HG03460 (cell line): ENCODE results near the gene LAMB4.

Source experiments
- ATAC-seq: cut with Tn5 transposase; IDR thresholded peaks from one replicate; pipeline ENCODE4 v1.9.1; 2021; ENCODE audit not compliant: unreplicated experiment

The LAMB4 gene

DNA sequence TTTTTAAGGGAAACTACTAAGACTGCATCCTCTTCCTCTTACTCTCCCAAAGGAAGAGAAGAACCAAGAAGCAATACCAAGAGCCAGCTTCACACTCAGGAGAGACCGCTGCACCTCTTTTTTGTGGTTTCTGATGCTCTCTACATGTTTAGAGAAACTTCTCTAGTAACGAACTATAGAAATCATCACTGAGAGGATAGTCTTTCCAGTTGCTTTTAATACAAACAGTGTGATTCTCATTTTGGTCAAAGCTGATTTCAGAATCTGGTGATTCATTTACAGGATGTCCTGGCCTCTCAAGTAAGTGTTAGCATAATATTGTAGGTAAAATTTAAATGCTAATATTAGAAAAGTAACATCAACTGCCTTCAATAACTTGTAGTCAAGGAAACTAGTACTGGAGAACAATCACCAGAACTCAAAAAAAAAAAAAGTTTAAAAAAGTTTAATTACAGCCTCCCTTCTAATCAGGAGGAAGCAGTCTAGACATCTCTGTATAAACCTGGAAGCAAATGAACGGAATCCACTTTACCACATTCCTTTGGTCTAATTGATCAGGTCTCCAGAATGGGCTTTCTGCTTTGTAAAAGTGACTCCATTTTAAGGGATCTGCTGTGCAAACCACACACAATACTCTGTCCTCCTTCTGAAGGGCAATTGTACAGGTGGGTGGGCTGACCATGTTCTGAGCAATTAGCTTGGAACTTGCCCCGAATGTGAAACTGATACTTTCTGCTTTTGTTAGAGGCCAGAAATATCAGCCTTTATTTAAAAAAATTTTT, 130.2 kb downstream of the LAMB4 start:
- no peak for ATAC-seq

DNA sequence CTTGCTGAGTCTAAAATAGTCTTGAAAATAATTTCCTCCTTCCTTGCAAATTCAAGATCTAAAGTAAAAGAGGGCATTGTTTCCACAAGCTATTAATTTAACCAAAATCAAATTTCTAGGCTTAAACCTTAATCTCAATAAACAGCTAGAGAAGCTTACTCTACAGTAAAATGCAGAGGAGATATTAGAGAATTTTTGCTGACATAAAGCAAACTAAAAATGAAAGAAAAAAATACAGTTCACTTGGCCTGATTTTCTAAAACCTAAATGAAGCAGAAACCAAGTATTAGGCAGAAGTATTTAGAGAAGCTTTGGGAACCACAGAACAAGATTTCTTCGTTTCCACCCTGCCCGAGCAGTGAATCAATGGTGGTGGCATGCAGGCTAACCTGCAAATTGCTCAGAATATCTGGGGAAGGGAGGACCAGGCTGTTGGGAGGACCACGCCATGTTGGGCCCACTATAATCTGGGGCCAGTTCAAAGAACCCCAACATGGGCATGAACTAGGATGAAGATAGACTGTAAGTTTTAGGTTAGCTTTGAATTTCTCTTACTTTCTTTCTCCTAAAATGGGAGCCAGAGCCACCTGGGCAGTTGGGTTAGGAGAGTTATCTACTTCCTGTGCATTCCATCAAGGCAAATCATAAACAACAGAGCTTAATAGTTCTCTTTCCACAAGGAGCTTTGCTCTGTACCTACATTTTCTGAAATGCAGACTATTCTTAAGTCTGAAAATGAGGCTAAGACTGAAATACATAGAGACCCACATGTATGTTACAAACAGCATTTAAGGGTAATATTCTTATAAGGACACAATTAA, 131.3 kb downstream of the LAMB4 start:
- no peak for ATAC-seq

DNA sequence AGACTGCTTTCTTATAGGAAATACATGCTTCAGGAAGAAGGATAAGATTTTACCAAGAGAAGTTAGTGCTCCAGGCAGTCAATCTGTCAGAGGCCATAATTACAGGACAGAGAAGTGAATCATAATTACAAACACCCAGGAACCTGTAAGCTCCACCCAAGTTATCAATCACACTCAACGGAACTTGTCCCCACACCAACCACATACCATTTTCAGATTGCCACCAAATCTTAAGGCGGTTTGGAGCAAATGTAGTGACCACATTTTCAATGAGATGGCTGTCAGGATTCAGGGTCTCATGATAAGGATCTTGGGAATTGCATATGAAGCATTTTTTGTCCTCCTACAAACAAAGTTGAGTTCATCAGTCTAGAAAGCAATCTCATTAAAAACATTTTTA, 132.0 kb downstream of the LAMB4 start:
- no peak for ATAC-seq

DNA sequence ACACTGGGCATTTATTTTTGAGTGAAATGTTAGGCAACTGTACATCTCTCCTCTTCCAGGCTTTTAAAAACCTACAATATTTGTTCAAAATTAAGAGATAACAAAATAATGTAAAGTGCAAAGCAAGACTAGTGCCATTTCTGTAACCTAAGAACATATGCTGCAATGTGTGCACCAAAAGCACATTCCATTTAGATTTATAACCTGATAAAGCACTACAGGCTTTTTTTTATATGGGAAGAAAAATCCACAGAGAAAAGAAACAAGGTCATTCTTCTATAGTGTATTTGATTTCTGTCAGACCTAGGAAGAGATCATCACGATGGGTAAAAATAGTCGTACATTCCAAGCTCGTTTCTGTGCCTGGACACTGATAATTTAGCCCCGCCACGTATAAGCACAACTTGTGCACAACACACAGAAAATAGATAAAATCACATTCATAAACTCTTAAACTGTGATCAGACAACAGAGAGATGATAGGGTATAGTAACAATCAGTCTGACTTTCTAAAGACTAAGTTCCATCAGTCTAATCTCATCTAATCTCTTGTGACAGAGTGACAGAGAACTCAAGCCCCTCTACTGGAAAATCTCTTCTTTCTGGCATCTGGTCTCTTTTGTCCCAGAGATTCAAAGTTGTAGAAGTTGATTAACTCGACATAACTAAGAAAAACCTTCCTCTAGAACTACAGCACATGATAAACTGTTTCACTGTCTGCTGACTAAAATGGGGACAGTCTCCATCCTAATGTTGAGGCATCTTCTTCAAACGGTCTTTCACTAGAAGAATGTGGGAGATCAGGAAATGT, 133.9 kb downstream of the LAMB4 start:
- no peak for ATAC-seq

DNA sequence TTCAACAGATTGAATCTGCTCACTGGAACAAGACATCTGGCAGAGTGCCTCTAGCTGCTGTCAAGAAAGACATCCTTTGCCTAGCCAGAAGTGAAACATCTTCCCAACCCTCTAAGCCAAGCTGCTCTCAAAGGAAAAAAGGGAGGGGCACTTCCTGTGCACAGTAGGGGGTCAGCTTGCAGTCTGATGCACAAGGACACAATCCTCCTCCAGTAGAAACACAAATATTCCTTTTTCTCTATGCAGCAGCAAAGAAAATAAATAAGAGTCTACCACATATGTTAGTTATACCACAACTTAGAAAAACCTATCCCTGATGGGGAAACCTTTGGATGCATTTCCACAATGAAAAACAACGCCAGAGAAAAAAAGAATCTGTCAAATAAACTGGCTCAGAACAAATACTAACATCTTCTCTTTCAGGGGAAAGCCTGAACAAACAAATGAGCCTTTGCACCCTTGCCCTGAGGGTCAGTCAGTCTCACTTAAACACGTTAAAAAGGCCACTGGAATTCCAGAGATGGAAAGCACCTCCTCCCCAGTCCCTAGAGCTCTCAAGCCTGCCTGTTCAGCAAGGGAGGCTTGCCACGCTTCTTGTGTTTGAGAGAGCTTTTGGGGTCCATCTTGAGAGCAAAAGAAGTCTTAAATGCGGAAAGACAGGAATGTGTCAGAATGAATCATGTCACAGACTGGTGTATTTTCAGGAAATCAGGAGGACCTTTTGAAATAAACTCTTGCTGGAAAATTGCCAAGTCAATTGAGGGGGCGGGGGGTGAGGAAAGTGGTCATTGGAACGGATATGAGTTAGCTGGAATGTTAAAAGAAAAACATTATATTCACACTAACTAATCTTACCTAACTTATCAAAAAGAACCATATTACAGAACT, 134.7 kb downstream of the LAMB4 start:
- ATAC-seq = no peak

DNA sequence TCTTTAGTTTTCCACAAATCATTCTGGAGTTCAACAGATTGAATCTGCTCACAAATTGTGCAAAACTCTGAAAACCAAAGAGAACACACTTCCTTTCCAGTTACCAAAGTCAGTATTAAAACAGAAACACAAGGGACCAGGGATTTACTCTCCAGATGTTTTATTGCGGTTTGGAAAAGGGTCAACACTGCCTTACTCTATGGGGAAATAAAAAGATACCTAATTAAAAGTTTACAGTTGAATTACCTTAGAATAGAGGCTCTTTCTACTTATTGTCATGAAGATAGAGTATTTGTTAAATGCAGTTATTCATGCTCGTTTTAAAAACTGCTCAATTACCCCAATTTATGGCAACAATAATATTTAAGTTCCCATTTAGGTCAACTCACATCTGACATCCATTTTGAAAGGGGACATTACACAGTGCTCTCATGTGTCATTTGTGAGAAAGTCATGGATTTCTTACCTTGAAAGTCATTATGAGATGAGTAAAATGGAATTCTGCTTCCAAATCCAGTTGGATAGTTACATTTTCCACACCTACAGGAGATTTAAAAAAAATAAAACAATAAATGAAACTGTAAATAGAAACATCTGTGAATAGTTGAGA, 135.6 kb downstream of the LAMB4 start:
- ATAC-seq = no peak

DNA sequence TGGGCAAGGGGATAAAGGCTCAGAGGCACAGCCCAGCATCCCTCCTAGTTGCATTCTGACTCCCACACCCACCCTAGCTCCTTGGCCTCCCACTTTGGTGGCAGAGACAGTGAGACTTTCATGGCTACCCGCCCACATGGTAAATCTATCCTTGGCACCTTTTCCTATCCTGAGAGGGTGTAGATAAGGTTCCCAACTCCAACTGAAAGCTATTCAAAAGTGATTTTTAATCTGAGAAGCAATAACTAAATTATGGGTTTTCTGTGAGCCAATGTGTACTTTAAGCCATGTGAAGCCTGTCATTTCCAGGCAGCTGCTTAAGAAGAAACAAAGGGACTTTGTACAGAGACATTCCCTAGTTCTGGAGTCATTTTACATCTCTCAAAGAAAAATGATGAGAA, 136.3 kb downstream of the LAMB4 start:
- no peak for ATAC-seq

DNA sequence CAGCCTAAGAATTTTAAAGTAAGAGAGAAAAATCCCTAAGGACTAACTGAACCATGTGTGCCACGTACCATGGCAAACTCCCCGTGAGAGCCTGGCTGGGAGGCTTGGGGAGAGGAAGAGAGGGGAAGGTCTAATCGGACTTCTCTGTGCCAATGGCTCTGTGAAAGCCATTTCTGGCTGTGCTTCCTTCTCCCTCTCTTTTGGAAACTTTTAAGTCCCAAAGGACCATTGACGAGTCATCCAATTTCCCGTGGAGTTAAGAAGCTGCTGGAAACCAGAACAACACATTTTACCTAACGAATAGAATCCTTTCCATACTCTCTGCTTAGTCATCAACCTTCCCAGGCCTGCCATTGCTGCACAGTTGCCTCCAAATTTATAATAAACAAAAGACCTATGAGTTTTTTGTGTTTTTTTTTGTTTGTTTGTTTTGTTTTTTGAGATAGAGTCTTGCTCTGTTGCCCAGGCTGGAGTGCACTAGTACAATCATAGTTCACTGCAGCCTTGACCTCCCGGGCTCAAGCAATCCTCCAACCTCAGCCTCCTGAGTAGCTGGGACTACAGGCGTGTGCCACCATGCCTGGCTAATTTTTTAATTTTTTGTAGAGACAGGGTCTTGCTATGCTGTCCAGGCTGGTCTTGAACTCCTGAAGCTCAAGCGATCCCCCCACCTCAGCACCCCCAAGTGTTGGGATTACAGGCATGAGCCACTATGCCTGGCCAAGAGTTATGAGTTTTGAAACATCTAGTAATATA, 140.4 kb downstream of the LAMB4 start:
- no peak for ATAC-seq

DNA sequence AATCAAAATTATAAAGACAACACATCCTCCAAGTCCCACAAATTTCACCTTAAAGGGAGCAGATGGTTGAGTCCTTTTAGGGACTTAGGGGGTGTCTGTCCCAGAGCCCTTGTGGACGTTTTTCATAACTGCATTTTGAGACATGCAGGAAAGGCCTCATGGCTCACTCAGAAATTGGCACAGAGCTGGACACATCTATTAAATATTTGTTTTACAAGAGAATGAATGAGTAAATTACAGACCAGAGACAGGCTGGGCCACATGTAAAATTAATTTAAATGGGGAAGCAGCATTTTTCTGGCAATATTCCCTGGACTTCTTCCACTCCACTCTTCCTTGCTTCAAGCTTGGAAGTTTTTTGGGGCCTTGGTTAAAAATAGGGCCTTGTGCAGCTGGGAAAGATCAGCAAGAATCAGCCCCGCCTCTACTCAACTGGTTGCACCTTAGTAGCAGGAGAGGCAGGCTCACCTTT, 147.2 kb downstream of the LAMB4 start:
- no peak for ATAC-seq

DNA sequence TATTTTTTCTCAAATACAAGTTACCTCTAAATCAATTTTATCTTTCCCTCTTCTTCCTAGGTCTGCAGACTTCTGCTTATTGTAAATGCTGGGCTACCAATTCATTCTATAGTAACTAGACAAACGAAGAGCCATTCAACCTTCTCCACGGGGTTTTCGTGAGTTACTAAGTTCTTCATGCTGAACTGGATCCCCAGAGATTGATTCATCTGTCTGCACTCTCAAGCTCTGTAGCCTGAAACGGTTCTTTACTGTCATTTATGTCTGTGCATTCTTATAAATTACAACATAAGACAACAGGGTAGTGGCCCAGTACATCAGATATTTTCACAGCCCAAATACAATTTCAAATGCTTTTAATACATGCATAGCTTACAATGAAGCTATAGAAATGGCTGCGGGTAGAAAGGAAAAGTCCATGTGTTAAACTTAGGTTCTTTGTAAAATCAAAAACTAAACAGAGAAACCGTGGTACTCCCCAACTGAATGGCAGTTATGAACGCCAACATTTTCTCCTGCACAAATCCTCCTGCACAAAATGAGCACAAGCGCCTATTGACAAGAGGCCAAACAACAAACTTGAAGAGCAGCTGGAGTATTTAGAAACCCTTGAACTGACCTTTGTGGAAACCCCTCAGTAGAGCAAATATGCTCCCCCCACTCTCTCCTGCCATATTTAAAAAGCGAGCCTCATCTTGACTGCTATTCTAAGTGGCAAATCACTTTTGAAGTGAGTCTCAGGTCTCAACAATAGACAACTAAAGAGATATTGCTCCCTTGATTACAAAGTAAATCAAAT, 147.9 kb downstream of the LAMB4 start:
- no peak for ATAC-seq

DNA sequence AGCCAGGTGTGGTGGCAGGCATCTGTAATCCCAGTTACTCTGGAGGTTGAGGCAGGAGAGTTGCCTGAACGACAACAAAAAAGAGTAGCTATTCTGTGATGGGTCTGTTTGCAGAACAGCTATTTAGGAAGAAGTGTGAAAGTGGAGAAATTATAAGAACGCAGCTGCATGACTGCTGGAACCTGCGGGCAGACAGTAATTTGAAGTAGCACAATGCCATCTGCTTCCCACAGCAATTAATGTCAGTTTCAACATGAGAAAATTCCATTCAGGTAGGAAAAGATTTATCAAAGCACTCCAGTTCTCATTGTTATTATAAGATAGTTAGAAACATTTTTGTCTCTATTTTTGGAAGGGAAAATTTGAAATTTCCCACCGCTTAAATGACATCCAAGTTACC, 148.7 kb downstream of the LAMB4 start:
- ATAC-seq = no peak

DNA sequence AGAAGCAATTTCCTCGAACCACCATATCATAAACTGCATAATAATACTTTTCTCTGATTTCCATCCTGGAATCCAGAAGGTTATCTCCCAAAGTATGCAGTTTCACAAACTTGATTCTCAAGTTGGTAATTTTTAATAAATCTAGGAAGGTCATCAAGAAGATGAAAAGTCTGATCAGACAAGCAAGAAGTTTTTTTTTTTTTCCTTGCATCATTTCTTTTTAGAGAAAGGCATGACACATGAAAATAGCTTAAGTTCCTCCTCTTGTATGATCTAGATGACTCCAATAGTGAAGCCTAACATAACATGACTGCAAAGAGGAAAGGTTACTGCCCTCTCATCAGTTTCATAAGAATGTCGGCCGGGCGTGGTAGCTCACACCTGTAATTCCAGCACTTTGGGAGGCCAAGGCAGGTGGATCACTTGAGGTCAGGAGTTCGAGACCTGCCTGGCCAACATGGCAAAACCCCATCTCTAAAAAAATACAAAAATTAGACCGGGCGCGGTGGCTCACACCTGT, 149.4 kb downstream of the LAMB4 start:
- ATAC-seq = no peak

DNA sequence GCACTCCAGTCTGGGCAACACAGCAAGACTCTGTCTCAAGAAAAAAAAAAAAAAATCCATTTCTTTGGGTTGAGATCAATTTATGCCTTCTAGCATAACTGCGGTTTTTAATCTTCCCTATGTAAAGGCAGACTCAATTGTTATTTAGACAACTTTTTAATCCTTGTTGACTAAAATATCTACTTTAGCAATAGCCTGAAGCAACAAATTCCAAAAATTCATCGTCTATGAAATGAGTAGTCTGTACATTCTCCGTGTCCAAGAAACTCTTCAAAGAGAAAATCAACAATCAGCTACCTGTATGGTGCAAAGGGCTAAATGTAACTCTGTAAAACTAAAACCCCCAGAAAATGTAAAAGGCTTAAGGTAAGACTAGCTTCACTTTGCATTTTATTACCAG, 150.0 kb downstream of the LAMB4 start:
- no peak for ATAC-seq

DNA sequence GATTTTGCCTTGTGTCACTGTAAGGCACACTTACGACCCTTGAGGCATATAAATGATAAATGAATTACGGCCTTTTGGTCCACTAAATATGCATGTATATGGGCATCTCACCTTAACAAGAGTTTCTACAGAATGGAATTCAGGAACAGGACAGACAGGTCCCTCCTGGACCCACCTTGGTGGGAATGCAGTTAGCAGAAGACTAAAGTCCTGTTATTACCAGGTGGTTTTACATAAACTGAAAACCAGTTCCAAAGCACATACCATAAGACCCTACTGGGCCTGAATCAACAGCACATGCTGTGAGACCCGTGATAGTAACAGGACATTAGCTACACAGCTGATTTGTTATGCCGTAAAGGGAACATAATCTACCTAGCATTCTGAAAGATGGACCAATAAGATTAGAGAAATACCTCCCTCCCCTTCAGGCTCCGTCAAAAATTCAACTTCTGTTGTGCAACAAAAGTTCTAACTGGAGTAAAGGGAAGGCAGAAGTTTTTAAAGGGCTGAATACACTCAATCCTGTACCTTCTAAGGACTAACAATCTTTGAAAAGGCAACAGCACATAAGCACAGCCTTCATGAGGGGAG, 151.2 kb downstream of the LAMB4 start:
- ATAC-seq = no peak

DNA sequence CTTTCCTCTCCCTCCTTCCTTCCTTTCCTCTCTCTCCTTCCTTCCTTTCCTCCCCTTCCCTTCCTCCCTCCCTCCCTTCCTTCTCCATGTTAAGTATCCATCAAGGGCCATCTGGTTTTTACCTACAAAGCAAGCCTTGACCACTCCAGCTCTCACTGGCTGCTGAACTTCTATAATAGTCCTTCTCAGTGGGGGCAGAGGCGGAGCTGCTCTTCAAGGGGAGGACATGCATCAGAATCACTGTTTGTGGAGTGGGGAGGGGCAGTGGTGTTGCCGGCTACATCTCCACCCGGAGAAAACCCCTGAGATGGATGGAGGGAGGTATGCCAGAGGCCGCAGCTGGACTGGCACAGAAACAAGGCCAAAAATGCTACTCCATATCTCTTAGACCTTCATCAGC, 153.1 kb downstream of the LAMB4 start:
- no peak for ATAC-seq

DNA sequence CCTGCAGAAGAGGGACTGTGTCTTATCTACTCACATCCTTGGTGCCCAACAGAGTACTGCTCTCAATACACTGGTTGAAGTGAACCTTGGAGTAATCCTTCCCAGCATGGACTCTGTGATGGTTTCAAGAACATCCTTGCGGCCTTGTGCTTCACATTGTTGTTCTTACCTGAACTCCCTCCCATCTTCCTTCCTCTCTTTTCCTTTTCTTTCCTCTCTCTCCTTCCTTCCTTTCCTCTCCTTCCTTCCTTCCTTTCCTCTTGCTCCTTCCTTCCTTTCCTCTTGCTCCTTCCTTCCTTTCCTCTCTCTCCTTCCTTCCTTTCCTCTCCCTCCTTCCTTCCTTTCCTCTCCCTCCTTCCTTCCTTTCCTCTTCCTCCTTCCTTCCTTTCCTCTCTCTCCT, 153.5 kb downstream of the LAMB4 start:
- ATAC-seq = no peak

DNA sequence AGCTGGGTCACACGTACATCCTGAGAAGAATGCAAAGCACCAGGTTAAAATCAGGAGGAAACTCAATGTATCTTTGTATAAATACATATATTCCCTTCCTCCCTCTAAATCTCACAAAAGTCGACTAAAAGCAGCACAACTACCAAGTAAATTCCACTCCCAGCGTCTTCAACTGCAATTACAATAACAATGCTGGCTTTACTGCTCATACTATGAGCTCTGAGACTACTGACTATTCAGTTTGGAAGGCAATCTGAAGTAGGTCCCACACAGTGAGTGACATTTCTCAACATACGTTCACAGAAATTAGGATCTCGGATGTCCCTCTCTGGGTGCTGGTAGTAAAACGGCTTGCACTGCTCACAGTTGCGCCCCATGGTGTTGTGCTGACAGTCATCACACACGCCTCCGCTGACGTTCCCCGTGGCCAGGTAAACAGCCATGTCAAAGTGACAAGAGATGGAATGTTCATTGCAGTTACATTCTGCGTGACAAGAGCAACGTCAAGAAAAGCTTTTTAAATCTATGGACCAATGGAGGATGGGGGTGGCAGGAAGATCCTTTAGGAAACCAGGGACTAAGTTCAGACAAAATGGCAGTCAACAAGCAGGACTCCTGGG, 154.7 kb downstream of the LAMB4 start:
- ATAC-seq = no peak
